IMR-90 (cell line): ENCODE measurements around the gene RASGRF1. TPM values are rescaled to one million over a fixed set of nuclear protein-coding genes. Genes with fewer than 3 reads are reported as not detected.
A peak's percentile ranks its signal among the peaks of the same experiment; 100 is the strongest.

Experiments used
- ATAC-seq: fragments of 200-7000 bp; cut with Tn5 transposase; 2 replicates; pipeline ENCODE4 v1.9.1; 2020; ENCODE audit warnings: low read depth, mild to moderate bottlenecking, moderate library complexity
- BruUV-seq: library from RNA; stranded (reverse); fragments of 400-500 nt; replicated peaks from 2 replicates; lab custom pipeline; 2021; lab: Mats Ljungman, UMichigan
- CTCF ChIA-PET: fragments of 300-600 bp; formaldehyde crosslinking; extraction: SDS; loops from one replicate; lab custom pipeline; 2021; ENCODE audit warnings: antibody characterized with exemption; lab: Yijun Ruan, JAX
- POLR2A ChIA-PET: fragments of 300-600 bp; sonication (Branson Sonifier 250); formaldehyde crosslinking; loops from one replicate; lab custom pipeline; 2022; ENCODE audit warnings: antibody characterized with exemption; ENCODE audit not compliant: unreplicated experiment; lab: Charles Lee
- DNase-seq: peaks from one replicate; pipeline ENCODE4 v3.0.0; 2013
- H2AFZ ChIP-seq: replicated peaks from 2 replicates; pipeline ENCODE3; 2013; ENCODE audit warnings: low read length, mild to moderate bottlenecking; ENCODE audit not compliant: poor library complexity
- H2AK5ac ChIP-seq: 2 replicates; pipeline ENCODE4 v1.6.1; 2013; ENCODE audit warnings: low read depth, low read length, inconsistent platforms
- H2AK9ac ChIP-seq: replicated peaks from 2 replicates; pipeline ENCODE3; 2013; ENCODE audit warnings: mild to moderate bottlenecking, low read depth, low read length, moderate library complexity; ENCODE audit not compliant: poor library complexity
- H2BK120ac ChIP-seq: 2 replicates; pipeline ENCODE4 v1.6.1; 2013; ENCODE audit warnings: low read depth, low read length, inconsistent platforms
- H2BK15ac ChIP-seq: 3 replicates; pipeline ENCODE4 v1.6.1; 2013; ENCODE audit warnings: low read depth, low read length, inconsistent platforms
- H2BK20ac ChIP-seq: 2 replicates; pipeline ENCODE4 v1.6.1; 2013; ENCODE audit warnings: low read depth, mild to moderate bottlenecking, inconsistent platforms, low read length, moderate library complexity
- H2BK5ac ChIP-seq: 2 replicates; pipeline ENCODE4 v1.6.1; 2013; ENCODE audit warnings: mild to moderate bottlenecking, low read depth, low read length, inconsistent platforms; ENCODE audit not compliant: poor library complexity, severe bottlenecking
- H3K14ac ChIP-seq: replicated peaks from 2 replicates; pipeline ENCODE4 v1.6.1; 2013; ENCODE audit warnings: low read depth, low read length, inconsistent platforms
- H3K18ac ChIP-seq: 2 replicates; pipeline ENCODE4 v1.6.1; 2013; ENCODE audit warnings: low read depth, low read length, control low read depth
- H3K23ac ChIP-seq: 2 replicates; pipeline ENCODE4 v1.6.1; 2013; ENCODE audit warnings: low read depth, low read length, inconsistent platforms
- H3K27ac ChIP-seq: 2 replicates; pipeline ENCODE4 v1.5.1; 2013; ENCODE audit warnings: mild to moderate bottlenecking, control low read depth, low read length; ENCODE audit not compliant: insufficient read depth
- H3K27me3 ChIP-seq: 2 replicates; pipeline ENCODE4 v1.6.1; 2013; ENCODE audit warnings: low read length; ENCODE audit not compliant: control insufficient read depth, insufficient read depth
- H3K36me3 ChIP-seq: 2 replicates; pipeline ENCODE4 v1.6.1; 2013; ENCODE audit warnings: low read length, mixed read lengths; ENCODE audit not compliant: control insufficient read depth, insufficient read depth
- H3K4ac ChIP-seq: 2 replicates; pipeline ENCODE4 v1.6.1; 2013; ENCODE audit warnings: low read depth, low read length, inconsistent platforms
- H3K4me1 ChIP-seq: 2 replicates; pipeline ENCODE4 v1.6.1; 2013; ENCODE audit warnings: low read length, mixed read lengths; ENCODE audit not compliant: control insufficient read depth, insufficient read depth
- H3K4me2 ChIP-seq: 2 replicates; pipeline ENCODE4 v1.6.1; 2013; ENCODE audit warnings: low read depth, mild to moderate bottlenecking, control low read depth, low read length, moderate library complexity
- H3K4me3 ChIP-seq: 2 replicates; pipeline ENCODE4 v1.5.1; 2013; ENCODE audit warnings: low read depth, mild to moderate bottlenecking, control low read depth, low read length, moderate library complexity; ENCODE audit not compliant: insufficient read depth
- H3K56ac ChIP-seq: 2 replicates; pipeline ENCODE4 v1.6.1; 2013; ENCODE audit warnings: low read length, inconsistent platforms; ENCODE audit not compliant: insufficient read depth; ENCODE audit errors: extremely low read depth
- H3K79me1 ChIP-seq, 2 experiments: 2 replicates each; pipeline ENCODE4 v1.6.1; 2013; ENCODE audit warnings: low read length in 2 of 2, inconsistent platforms in 1 of 2, low read depth in 1 of 2
- H3K9ac ChIP-seq: 2 replicates; pipeline ENCODE4 v1.6.1; 2013; ENCODE audit warnings: low read depth, low read length, control low read depth
- H3K9me1 ChIP-seq: 2 replicates; pipeline ENCODE4 v1.6.1; 2013; ENCODE audit warnings: low read length, inconsistent platforms; ENCODE audit not compliant: insufficient read depth
- H3K9me3 ChIP-seq: 2 replicates; pipeline ENCODE4 v1.6.1; 2013; ENCODE audit warnings: low read length; ENCODE audit not compliant: control insufficient read depth, insufficient read depth
- H4K20me1 ChIP-seq: 2 replicates; pipeline ENCODE4 v1.6.1; 2013; ENCODE audit warnings: low read length, inconsistent platforms; ENCODE audit not compliant: insufficient read depth
- H4K5ac ChIP-seq: 2 replicates; pipeline ENCODE4 v1.6.1; 2013; ENCODE audit warnings: mild to moderate bottlenecking, low read depth, low read length, control low read depth
- H4K8ac ChIP-seq, 2 experiments: 2 replicates each; pipeline ENCODE4 v1.6.1; 2013; ENCODE audit warnings: low read depth in 2 of 2, low read length in 2 of 2, control low read depth in 1 of 2, inconsistent platforms in 1 of 2
- H4K91ac ChIP-seq: 2 replicates; pipeline ENCODE4 v1.6.1; 2013; ENCODE audit warnings: low read depth, low read length, inconsistent platforms; ENCODE audit not compliant: insufficient read depth
- BHLHE40 ChIP-seq: fragments of 150-350 bp; IDR thresholded peaks from 2 replicates; pipeline ENCODE4 v1.6.1; 2016; ENCODE audit warnings: mild to moderate bottlenecking, low read depth, low read length
- CEBPB ChIP-seq: IDR thresholded peaks from 2 replicates; pipeline ENCODE4 v1.6.1; 2012; ENCODE audit warnings: low read depth, low read length, improper control_type of control experiment
- CHD1 ChIP-seq: IDR thresholded peaks from 2 replicates; pipeline ENCODE4 v1.6.1; 2012; ENCODE audit warnings: low read depth, low read length, improper control_type of control experiment
- ELK1 ChIP-seq: fragments of 150-350 bp; IDR thresholded peaks from 2 replicates; pipeline ENCODE4 v1.6.1; 2016; ENCODE audit warnings: low read depth, mild to moderate bottlenecking, low read length, moderate library complexity, borderline replicate concordance
- FOS ChIP-seq: fragments of 150-350 bp; IDR thresholded peaks from 2 replicates; pipeline ENCODE4 v1.6.1; 2016; ENCODE audit warnings: low read depth, low read length
- MAFK ChIP-seq: IDR thresholded peaks from 2 replicates; pipeline ENCODE4 v1.6.1; 2012; ENCODE audit warnings: low read depth, low read length, improper control_type of control experiment
- MAZ ChIP-seq: IDR thresholded peaks from 2 replicates; pipeline ENCODE4 v1.6.1; 2012; ENCODE audit warnings: low read depth, mild to moderate bottlenecking, low read length, improper control_type of control experiment, moderate library complexity, borderline replicate concordance
- MXI1 ChIP-seq: IDR thresholded peaks from 2 replicates; pipeline ENCODE4 v1.6.1; 2012; ENCODE audit warnings: low read depth, mild to moderate bottlenecking, low read length, moderate library complexity, borderline replicate concordance
- NFE2L2 ChIP-seq: fragments of 150-350 bp; IDR thresholded peaks from 2 replicates; pipeline ENCODE4 v1.6.1; 2016; ENCODE audit warnings: low read depth, mild to moderate bottlenecking, low read length
- POLR2A ChIP-seq: IDR thresholded peaks from 2 replicates; pipeline ENCODE4 v1.6.1; 2012; ENCODE audit warnings: mild to moderate bottlenecking, low read depth, low read length
- RAD21 ChIP-seq: IDR thresholded peaks from 2 replicates; pipeline ENCODE4 v1.6.1; 2012; ENCODE audit warnings: low read length, improper control_type of control experiment
- RCOR1 ChIP-seq: IDR thresholded peaks from 2 replicates; pipeline ENCODE4 v1.6.1; 2012; ENCODE audit warnings: mild to moderate bottlenecking, low read length, improper control_type of control experiment; ENCODE audit not compliant: insufficient replicate concordance
- RFX5 ChIP-seq: IDR thresholded peaks from 2 replicates; pipeline ENCODE4 v1.8.0; 2012; ENCODE audit warnings: low read depth, mild to moderate bottlenecking, low read length, moderate library complexity
- SMC3 ChIP-seq: fragments of 150-350 bp; IDR thresholded peaks from 2 replicates; pipeline ENCODE4 v1.6.1; 2016; ENCODE audit warnings: low read depth, mild to moderate bottlenecking, antibody characterized with exemption, low read length, moderate library complexity
- whole genome bisulfite sequencing, 2 experiments: methylation state at CpG; one replicate each; pipeline versions ENCODE4 v1.1.5 to v1.1.7; 2013; ENCODE audit warnings: missing lambda C conversion rate in 2 of 2; ENCODE audit not compliant: insufficient read length in 1 of 2; ENCODE audit errors: extremely low coverage in 2 of 2; 5-methylcytosine and 5-hydroxymethylcytosine counted together
- dilution Hi-C: fragments of 300-500 bp; cut with HindIII; formaldehyde crosslinking; loops from one replicate; pipeline ENCODE4 v1.14.3; 2018; ENCODE audit warnings: low sequenced_read_pairs; ENCODE audit not compliant: unreplicated experiment
- in situ Hi-C: fragments of 300-500 bp; cut with MboI; formaldehyde crosslinking; loops from 3 replicates; pipeline ENCODE4 v1.14.3; 2019; ENCODE audit warnings: low sequenced_read_pairs, inconsistent platforms, mixed read lengths
- intact Hi-C: fragments of 100-400 bp; cut with micrococcal nuclease; formaldehyde crosslinking; loops from 2 replicates; pipeline ENCODE4 v1.10.0; 2022
- polyA plus RNA-seq, 3 experiments: library from polyadenylated mRNA; depleted of rRNA; stranded (reverse); fragments of >200 nt; gene quantifications; 2 replicates each; pipeline ENCODE4 v1.2.3, GENCODE V29; 2012; ENCODE audit warnings: low replicate concordance in 1 of 3
- total RNA-seq: library from RNA; depleted of rRNA; stranded (reverse); fragments of >200 nt; gene quantifications from 2 replicates; pipeline ENCODE4 v1.2.3, GENCODE V29; 2012
- TF ChIP-seq, protein P1 (sequence below): fragments of 150-350 bp; IDR thresholded peaks from 2 replicates; pipeline ENCODE4 v1.6.1; 2017; ENCODE audit warnings: mild to moderate bottlenecking, antibody characterized with exemption, low read length, low read depth
- TF ChIP-seq, protein P2 (sequence below): conservative IDR thresholded peaks from 2 replicates; pipeline ENCODE4 v1.5.1; 2012; ENCODE audit warnings: mild to moderate bottlenecking, low read depth, low read length, improper control_type of control experiment

The RASGRF1 gene
- total and polyA plus RNA-seq, 2 of the 4 experiments (the other 2 are of a cell fraction): under 0.01 to 0.15 TPM

GRCh38 chr15:79091204-79091867 lies 756 bp upstream of the RASGRF1 start:
- POLR2A ChIA-PET: no interaction called here
- H2AK5ac ChIP-seq: no peak overlapping the region
- peak; percentile 6 for DNase-seq

More at GRCh38 chr15:79091204-79091867, 756 bp upstream of the RASGRF1 start:
- peak overlapping the region; percentile 60 for H2BK5ac ChIP-seq
- BruUV-seq: no TSS peak
- no peaks in the 10 kb centered on the region for H3K79me1 ChIP-seq
- in situ Hi-C loops (no loop called here), intact Hi-C loops (no loop called here), dilution Hi-C loops (no loop called here)
- H2BK20ac ChIP-seq: no peak overlapping the region
- no peak overlapping the region for H3K4me3 ChIP-seq
- H3K4me1 ChIP-seq: no peaks in the 10 kb centered on the region
- no peaks in the 10 kb centered on the region for H3K9me1 ChIP-seq
- no peak overlapping the region for H4K91ac ChIP-seq
- H3K18ac ChIP-seq: no peak overlapping the region
- ATAC-seq: peak; percentile 40
- peaks cover 4% of the 10 kb centered on the region; the same call in 1 of the 2 replicates for H4K20me1 ChIP-seq
- CTCF ChIA-PET: no interaction called here
- H2AK9ac ChIP-seq: no peak overlapping the region
- peaks cover 35% of the 10 kb centered on the region for H3K27me3 ChIP-seq
- 0% methylated on average over 20 of the region's 53 CpGs; no CpG with 5 or more reads in 1 of the 2 experiments for WGBS, 2 experiments
- no peak overlapping the region for H4K5ac ChIP-seq
- no peak overlapping the region for H2BK120ac ChIP-seq
- no peak overlapping the region for H4K8ac ChIP-seq
- no peak overlapping the region for H2AFZ ChIP-seq
- no peak overlapping the region for H3K56ac ChIP-seq
- no peak overlapping the region for H3K4ac ChIP-seq
- no peak overlapping the region for H3K27ac ChIP-seq
- no peak overlapping the region for H3K14ac ChIP-seq
- no peak overlapping the region for H3K23ac ChIP-seq
- H3K36me3 ChIP-seq: no peaks in the 10 kb centered on the region
- no peak overlapping the region for H2BK15ac ChIP-seq
- H3K4me2 ChIP-seq: no peak overlapping the region
- TF ChIP-seq FOS (no peak), CHD1 (no peak), MAFK (no peak), POLR2A (no peak), BHLHE40 (no peak), MXI1 (no peak), RAD21 (no peak), MAZ (no peak), NFE2L2 (no peak), ELK1 (no peak), RCOR1 (no peak), CEBPB (no peak), SMC3 (no peak), RFX5 (no peak)
- TF ChIP-seq, protein P1, sequence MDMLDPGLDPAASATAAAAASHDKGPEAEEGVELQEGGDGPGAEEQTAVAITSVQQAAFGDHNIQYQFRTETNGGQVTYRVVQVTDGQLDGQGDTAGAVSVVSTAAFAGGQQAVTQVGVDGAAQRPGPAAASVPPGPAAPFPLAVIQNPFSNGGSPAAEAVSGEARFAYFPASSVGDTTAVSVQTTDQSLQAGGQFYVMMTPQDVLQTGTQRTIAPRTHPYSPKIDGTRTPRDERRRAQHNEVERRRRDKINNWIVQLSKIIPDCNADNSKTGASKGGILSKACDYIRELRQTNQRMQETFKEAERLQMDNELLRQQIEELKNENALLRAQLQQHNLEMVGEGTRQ: no peak
- TF ChIP-seq, protein P2, sequence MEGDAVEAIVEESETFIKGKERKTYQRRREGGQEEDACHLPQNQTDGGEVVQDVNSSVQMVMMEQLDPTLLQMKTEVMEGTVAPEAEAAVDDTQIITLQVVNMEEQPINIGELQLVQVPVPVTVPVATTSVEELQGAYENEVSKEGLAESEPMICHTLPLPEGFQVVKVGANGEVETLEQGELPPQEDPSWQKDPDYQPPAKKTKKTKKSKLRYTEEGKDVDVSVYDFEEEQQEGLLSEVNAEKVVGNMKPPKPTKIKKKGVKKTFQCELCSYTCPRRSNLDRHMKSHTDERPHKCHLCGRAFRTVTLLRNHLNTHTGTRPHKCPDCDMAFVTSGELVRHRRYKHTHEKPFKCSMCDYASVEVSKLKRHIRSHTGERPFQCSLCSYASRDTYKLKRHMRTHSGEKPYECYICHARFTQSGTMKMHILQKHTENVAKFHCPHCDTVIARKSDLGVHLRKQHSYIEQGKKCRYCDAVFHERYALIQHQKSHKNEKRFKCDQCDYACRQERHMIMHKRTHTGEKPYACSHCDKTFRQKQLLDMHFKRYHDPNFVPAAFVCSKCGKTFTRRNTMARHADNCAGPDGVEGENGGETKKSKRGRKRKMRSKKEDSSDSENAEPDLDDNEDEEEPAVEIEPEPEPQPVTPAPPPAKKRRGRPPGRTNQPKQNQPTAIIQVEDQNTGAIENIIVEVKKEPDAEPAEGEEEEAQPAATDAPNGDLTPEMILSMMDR: no peak
- no peak overlapping the region for H3K9ac ChIP-seq
- no peaks in the 10 kb centered on the region for H3K9me3 ChIP-seq
